D721Med (cell line): ENCODE results near the gene MSI1.

Experiments
- DNase-seq: peaks from one replicate; pipeline ENCODE4 v3.0.0; 2011; ENCODE audit warnings: low spot score; ENCODE audit not compliant: insufficient read length
- FAIRE-seq: peaks from 2 replicates; lab custom pipeline; 2011; peaks lifted over from hg19 to GRCh38; lab: Jason Lieb, UNC
- TF ChIP-seq, protein P1 (sequence below): IDR thresholded peaks from 2 replicates; pipeline ENCODE4 v1.5.1; 2012; ENCODE audit warnings: mild to moderate bottlenecking, control low read depth; ENCODE audit not compliant: insufficient read depth; ENCODE audit errors: missing control alignments

Gene MSI1

GRCh38 chr12:120356567-120357030 is 12.4 kb downstream of the MSI1 start:
- TF ChIP-seq, protein P1, sequence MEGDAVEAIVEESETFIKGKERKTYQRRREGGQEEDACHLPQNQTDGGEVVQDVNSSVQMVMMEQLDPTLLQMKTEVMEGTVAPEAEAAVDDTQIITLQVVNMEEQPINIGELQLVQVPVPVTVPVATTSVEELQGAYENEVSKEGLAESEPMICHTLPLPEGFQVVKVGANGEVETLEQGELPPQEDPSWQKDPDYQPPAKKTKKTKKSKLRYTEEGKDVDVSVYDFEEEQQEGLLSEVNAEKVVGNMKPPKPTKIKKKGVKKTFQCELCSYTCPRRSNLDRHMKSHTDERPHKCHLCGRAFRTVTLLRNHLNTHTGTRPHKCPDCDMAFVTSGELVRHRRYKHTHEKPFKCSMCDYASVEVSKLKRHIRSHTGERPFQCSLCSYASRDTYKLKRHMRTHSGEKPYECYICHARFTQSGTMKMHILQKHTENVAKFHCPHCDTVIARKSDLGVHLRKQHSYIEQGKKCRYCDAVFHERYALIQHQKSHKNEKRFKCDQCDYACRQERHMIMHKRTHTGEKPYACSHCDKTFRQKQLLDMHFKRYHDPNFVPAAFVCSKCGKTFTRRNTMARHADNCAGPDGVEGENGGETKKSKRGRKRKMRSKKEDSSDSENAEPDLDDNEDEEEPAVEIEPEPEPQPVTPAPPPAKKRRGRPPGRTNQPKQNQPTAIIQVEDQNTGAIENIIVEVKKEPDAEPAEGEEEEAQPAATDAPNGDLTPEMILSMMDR = peak; percentile 91
- peak; percentile 77 for FAIRE-seq
- DNase-seq = peak; percentile 94

GRCh38 chr12:120353556-120354317 is 15.2 kb downstream of the MSI1 start:
- FAIRE-seq = no peak
- TF ChIP-seq, protein P1 = no peak
- no peak for DNase-seq

DNA sequence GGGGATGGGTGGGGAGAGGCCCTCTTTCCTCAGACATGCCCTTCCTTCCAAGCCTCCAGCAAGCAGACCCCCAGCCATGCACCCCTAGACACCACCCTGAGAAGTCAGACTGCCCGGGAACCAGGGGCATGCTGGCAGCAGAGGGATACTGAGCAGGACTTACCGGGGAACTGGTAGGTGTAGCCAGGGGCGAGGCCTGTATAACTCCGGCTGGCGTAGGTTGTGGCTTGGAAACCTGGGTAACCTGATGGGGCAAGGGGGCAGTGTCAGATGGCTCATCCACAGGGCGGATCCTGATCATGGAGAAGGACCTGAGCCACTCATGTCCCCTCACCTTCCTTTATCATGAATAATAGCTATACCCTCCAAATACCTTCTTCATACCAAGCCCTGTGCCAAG is 15.8 kb downstream of the MSI1 start:
- FAIRE-seq (no peak), DNase-seq (no peak)
- TF ChIP-seq, protein P1 = no peak

DNA sequence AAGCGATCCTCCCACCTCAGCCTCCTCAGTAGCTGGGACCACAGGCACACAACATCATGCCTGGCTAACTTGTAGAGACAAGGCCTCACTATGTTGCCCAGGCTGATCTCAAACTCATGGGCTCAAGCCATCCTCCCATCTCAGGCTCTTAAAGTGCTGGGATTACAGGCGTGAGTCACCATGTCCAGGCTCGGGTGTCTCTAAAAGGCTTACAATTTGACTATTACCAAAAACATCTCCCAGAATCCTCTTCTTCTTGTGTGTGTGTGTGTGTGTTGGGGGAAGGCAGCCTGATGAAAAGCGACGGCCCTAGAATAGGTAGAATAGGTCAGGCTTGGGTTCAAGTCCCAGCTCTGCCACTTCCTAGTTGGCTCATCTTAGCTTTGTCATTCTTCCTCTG is 16.8 kb downstream of the MSI1 start:
- TF ChIP-seq, protein P1 = no peak
- DNase-seq = no peak
- FAIRE-seq = no peak

DNA sequence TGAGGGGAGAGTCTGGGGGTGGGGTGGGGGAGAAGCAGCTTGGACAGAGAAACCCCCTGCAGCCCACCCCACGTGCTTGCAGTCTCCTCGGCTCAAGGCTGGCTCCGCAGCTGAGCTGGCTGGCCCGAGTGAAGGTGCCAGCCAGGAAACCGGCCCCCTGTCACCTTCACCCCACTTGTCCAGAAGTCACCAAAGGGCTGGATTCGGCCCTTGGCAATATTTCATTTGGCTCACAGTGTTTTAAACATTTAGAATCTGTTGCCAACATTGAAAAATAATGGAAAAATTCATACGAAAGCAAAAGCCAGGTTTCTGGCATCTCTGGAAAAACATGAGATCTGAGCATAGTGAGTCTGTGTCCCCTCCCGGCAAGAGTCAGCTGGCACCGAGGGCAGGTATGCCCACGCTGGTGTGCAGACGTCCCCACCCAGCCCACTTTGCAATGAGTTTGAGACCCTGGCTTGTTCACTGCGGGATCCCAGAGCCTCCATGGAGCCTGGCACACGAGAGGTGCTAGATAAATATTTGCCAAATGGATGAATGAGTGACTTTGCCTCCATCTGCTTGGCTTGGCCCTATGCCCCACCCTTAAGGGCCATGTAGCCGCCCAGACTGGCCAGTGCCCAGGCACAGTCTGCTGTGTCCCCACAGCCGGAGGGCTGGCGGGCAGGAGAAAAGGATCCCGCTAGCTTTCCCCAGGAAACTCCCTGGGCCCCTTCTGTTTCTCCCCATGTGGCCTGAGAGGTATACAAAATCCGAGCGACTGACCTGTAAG is 18.2 kb downstream of the MSI1 start:
- FAIRE-seq (no peak), DNase-seq (no peak)
- TF ChIP-seq, protein P1 = no peak

DNA sequence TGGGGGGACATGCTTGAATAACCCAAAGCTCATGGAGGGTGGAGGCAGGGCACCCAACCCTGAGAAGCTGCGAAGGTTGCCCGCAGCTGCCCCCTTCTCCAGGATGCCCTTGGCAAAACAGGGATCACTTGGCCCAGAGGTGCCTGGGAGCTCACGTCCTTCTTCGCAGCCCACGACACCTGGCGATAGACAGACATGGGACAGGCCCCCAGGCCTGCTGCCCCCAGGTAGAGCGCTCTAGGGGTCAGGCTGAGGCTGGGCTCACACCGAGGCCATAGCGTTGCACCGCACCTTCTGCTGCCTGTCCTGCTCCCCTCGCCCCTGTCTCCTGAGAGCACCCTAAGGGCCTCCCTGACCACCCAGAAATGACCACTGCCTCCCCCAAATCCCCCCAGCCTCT is 21.2 kb downstream of the MSI1 start:
- FAIRE-seq = no peak
- DNase-seq = no peak
- TF ChIP-seq, protein P1 = no peak
